Measurements from ENCODE around the gene C5orf46.

- TF ChIP-seq CTCF (IDR thresholded peaks at IDR 0.05) (no peak), ZFX (IDR thresholded peaks at IDR 0.05; ENCODE audit: borderline replicate concordance) (no peak)
Measured at GRCh38 chr5:147939431-147940114, 33.2 kb upstream of the C5orf46 start.
